ENCODE measurements around the gene SUB1.

- TF ChIP-seq FOXP2 (optimal IDR thresholded peaks at IDR 0.05; ENCODE audit: control extremely low read depth, extremely low read length, insufficient read depth) (no peak), POLR2AphosphoS5 (IDR thresholded peaks at IDR 0.05; ENCODE audit: borderline replicate concordance, low read depth, low read length) (no peak)
These were observed 10.7 kb upstream of the SUB1 start for GRCh38 chr5:32574540-32575175.
